Hepatocyte (in vitro differentiated cells): Measurements from ENCODE around the gene NRF1.

Source experiments
- CTCF ChIP-seq: fragments of 200-600 bp; sonication (generic); IDR thresholded peaks from 2 replicates; pipeline ENCODE4 v1.5.1; 2016; ENCODE audit warnings: antibody characterized with exemption, mild to moderate bottlenecking; ENCODE audit not compliant: poor library complexity
- EZH2phosphoT487 ChIP-seq: fragments of 200-600 bp; sonication (generic); IDR thresholded peaks from one replicate; pipeline ENCODE4 v1.6.1; 2018; ENCODE audit warnings: antibody characterized with exemption, mild to moderate bottlenecking, low read depth, moderate library complexity; ENCODE audit not compliant: unreplicated experiment, severe bottlenecking

- TF ChIP-seq CTCF, result no peak
- no peak for TF ChIP-seq EZH2phosphoT487
Measured at GRCh38 chr7:129698516-129699418, 87.2 kb downstream of the NRF1 start.
